ENCODE data around the gene LDHD. TPM values are rescaled to one million over a fixed set of nuclear protein-coding genes. Genes with fewer than 3 reads are reported as not detected.
"Not testable (repeated sequence)": the region's sequence is repeated elsewhere in the genome, so short reads cannot be mapped to it uniquely, and the experiment has no call there.

Gene LDHD
- polyA plus RNA-seq, 4 donors, result 8.7 to 33.8 (median 19.5) TPM

DNA sequence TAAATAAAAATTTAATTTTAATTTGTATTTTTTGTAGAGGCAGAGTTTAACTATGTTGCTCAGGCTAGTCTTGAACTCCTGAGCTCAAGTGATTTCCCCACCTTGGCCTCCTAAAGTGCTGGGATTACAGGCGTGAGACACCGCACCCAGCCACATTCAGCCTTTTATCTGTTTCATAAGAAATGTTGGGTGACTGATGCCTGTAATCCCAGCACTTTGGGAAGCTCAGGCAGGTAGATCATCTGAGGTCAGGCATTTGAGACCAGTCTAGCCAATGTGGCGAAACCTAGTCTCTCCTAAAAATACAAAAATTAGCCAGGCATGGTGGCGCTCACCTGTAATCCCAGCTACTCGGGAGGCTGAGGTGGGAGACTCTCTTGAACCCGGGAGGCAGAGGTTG is 25.7 kb downstream of the LDHD start:
- Histone ChIP-seq H3K36me3 (ENCODE audit: control insufficient read depth in 3 of 3, insufficient read depth in 2 of 3, low read depth in 1 of 3, low read length in 3 of 3) (peaks cover 0 to 23% (median 3%) of the 10 kb centered on the region in 3 donors), H3K4me1 (ENCODE audit: control insufficient read depth in 3 of 3, insufficient read depth in 2 of 3, low read depth in 1 of 3, low read length in 2 of 3) (peaks cover 6 to 14% (median 7%) of the 10 kb centered on the region in 3 donors)
- peak in 1 of 2 donors; percentile 74 for DNase-seq
- not testable (repeated sequence) for H3K27me3 ChIP-seq (ENCODE audit: control insufficient read depth in 3 of 3, insufficient read depth in 3 of 3, low read length in 3 of 3); H3K4me3 ChIP-seq (ENCODE audit: low read depth in 1 of 3, low read length in 3 of 3); H3K27ac ChIP-seq (ENCODE audit: low read depth in 1 of 3, low read length in 2 of 3); H3K9me3 ChIP-seq (ENCODE audit: control insufficient read depth in 2 of 2, insufficient read depth in 1 of 2, low read depth in 1 of 2, low read length in 1 of 2); FAIRE-seq
- 67 to 81% (median 75%) methylated on average over 6 of the region's 6 CpGs for whole genome bisulfite sequencing, 3 donors

DNA sequence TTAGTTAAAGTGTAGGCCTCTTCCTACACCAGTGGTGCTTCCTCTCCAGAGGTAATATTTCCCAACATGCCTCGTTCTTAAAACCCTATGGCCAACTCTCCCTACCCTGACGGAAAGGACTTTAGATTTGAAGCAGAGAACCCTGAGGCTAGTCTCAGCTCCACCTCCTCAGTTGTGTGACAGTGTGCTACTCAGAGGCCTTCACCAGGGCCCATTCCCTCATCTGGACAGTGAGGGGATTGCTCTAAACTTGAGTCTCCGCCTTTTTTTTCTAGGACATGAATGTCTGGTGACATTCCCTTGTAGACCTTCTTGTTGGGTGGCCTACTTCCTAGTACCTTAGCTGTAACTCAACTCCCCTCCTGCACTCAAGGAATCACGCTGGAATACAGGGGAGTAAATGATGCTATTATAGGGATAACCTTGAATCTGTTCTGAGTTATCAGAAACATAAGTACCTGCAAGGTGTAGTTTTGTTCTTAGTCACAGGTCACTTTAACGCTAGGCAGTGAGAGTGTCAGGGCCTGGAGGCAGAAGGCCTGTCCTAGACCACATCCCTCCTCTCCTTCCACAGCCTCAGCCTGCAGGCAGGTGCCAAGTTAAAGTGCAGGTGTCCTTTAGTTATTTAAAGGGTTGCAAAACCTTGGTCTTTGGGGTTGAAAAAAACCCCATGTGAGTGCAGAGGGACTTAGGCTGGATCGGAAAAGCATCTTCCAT is 26.9 kb downstream of the LDHD start:
- WGBS, 3 donors, result 74 to 76% (median 75%) methylated on average over 6 of the region's 6 CpGs
- H3K36me3 ChIP-seq (ENCODE audit: control insufficient read depth in 3 of 3, insufficient read depth in 2 of 3, low read depth in 1 of 3, low read length in 3 of 3), result peaks cover 0 to 10% (median 3%) of the 10 kb centered on the region in 3 donors
- FAIRE-seq, result no peak
- no peak for DNase-seq
- H3K9me3 ChIP-seq (ENCODE audit: control insufficient read depth in 2 of 2, insufficient read depth in 1 of 2, low read depth in 1 of 2, low read length in 1 of 2), result no peaks in the 10 kb centered on the region
- H3K27me3 ChIP-seq (ENCODE audit: control insufficient read depth in 3 of 3, insufficient read depth in 3 of 3, low read length in 3 of 3), result no peaks in the 10 kb centered on the region
- H3K4me1 ChIP-seq (ENCODE audit: control insufficient read depth in 3 of 3, insufficient read depth in 2 of 3, low read depth in 1 of 3, low read length in 2 of 3), result peaks cover 6 to 14% (median 7%) of the 10 kb centered on the region in 3 donors
- no peak overlapping the region for H3K27ac ChIP-seq (ENCODE audit: low read depth in 1 of 3, low read length in 2 of 3)
- H3K4me3 ChIP-seq (ENCODE audit: low read depth in 1 of 3, low read length in 3 of 3), result no peak overlapping the region

- Histone ChIP-seq H3K9me3 (ENCODE audit: control insufficient read depth in 2 of 2, insufficient read depth in 1 of 2, low read depth in 1 of 2, low read length in 1 of 2) (no peaks in the 10 kb centered on the region), H3K27me3 (ENCODE audit: control insufficient read depth in 3 of 3, insufficient read depth in 3 of 3, low read length in 3 of 3) (no peaks in the 10 kb centered on the region), H3K4me1 (ENCODE audit: control insufficient read depth in 3 of 3, insufficient read depth in 2 of 3, low read depth in 1 of 3, low read length in 2 of 3) (peaks cover 6 to 14% (median 7%) of the 10 kb centered on the region in 3 donors), H3K36me3 (ENCODE audit: control insufficient read depth in 3 of 3, insufficient read depth in 2 of 3, low read depth in 1 of 3, low read length in 3 of 3) (peaks cover 0 to 5% (median 0%) of the 10 kb centered on the region in 3 donors), H3K4me3 (ENCODE audit: low read depth in 1 of 3, low read length in 3 of 3) (no peak overlapping the region), H3K27ac (ENCODE audit: low read depth in 1 of 3, low read length in 2 of 3) (no peak overlapping the region)
- FAIRE-seq (no peak), DNase-seq (no peak)
- WGBS, 3 donors, result 84 to 85% (median 85%) methylated on average over 8 of the region's 8 CpGs
Measured at GRCh38 chr16:75088934-75089333, 27.6 kb downstream of the LDHD start.

GRCh38 chr16:75088216-75088615 is 28.4 kb downstream of the LDHD start:
- no peak overlapping the region for H3K27ac ChIP-seq (ENCODE audit: low read depth in 1 of 3, low read length in 2 of 3)
- no peaks in the 10 kb centered on the region for H3K9me3 ChIP-seq (ENCODE audit: control insufficient read depth in 2 of 2, insufficient read depth in 1 of 2, low read depth in 1 of 2, low read length in 1 of 2)
- FAIRE-seq (no peak), DNase-seq (no peak)
- H3K27me3 ChIP-seq (ENCODE audit: control insufficient read depth in 3 of 3, insufficient read depth in 3 of 3, low read length in 3 of 3), result no peaks in the 10 kb centered on the region
- H3K4me1 ChIP-seq (ENCODE audit: control insufficient read depth in 3 of 3, insufficient read depth in 2 of 3, low read depth in 1 of 3, low read length in 2 of 3), result peaks cover 3 to 7% (median 6%) of the 10 kb centered on the region in 3 donors
- no peak overlapping the region for H3K4me3 ChIP-seq (ENCODE audit: low read depth in 1 of 3, low read length in 3 of 3)
- 62 to 68% (median 63%) methylated on average over 3 of the region's 3 CpGs for WGBS, 3 donors
- no peaks in the 10 kb centered on the region for H3K36me3 ChIP-seq (ENCODE audit: control insufficient read depth in 3 of 3, insufficient read depth in 2 of 3, low read depth in 1 of 3, low read length in 3 of 3)

- Histone ChIP-seq H3K27me3 (ENCODE audit: control insufficient read depth in 3 of 3, insufficient read depth in 3 of 3, low read length in 3 of 3) (no peaks in the 10 kb centered on the region), H3K36me3 (ENCODE audit: control insufficient read depth in 3 of 3, insufficient read depth in 2 of 3, low read depth in 1 of 3, low read length in 3 of 3) (no peaks in the 10 kb centered on the region), H3K4me1 (ENCODE audit: control insufficient read depth in 3 of 3, insufficient read depth in 2 of 3, low read depth in 1 of 3, low read length in 2 of 3) (peaks cover under 1 to 6% (median 6%) of the 10 kb centered on the region in 3 donors), H3K9me3 (ENCODE audit: control insufficient read depth in 2 of 2, insufficient read depth in 1 of 2, low read depth in 1 of 2, low read length in 1 of 2) (no peaks in the 10 kb centered on the region), H3K4me3 (ENCODE audit: low read depth in 1 of 3, low read length in 3 of 3) (no peak overlapping the region), H3K27ac (ENCODE audit: low read depth in 1 of 3, low read length in 2 of 3) (peak overlapping the region in 1 of 3 donors; percentile 51)
- WGBS, 3 donors, result 47 to 66% (median 64%) methylated on average over 10 of the region's 10 CpGs
- FAIRE-seq (no peak), DNase-seq (peak; percentile 35 to 38)
Measured at GRCh38 chr16:75087375-75087979, 29.1 kb downstream of the LDHD start.

DNA sequence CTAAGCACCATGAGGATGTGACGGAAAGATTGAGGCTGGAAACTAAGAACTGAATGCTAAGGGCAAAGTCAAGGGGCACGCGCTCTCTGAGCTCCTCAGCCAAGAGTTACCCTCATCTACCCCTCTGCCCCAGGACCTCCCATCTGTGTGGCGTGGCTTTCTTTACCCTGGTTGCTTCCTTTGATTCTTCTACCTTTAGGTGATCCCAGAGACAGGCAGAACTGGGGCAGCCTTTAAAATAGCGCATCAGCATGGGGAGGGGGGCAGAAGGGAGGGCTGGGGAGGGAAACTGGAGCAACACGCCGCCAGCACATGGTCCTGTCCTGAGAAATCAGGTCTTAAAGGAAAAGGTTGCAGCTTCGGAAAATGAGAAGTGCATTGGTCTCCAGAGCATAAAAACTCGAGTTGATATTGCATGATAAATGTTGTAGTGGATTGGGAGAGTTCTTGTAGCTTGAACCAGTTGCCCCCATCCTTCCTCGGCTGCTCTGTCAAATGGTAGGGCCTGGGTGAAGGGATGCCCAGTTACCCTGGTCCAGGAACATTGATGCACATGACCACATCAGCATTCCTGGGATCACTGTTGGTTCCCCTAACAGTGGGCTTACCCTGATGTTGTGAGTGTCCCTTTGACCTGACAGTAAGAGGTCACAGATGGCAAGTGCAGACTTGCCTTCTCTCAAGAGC is 29.7 kb downstream of the LDHD start:
- H3K4me1 ChIP-seq (ENCODE audit: control insufficient read depth in 3 of 3, insufficient read depth in 2 of 3, low read depth in 1 of 3, low read length in 2 of 3), result peaks cover 0 to 6% (median 6%) of the 10 kb centered on the region in 3 donors
- H3K27ac ChIP-seq (ENCODE audit: low read depth in 1 of 3, low read length in 2 of 3), result peak overlapping the region in 1 of 3 donors; percentile 51
- no peaks in the 10 kb centered on the region for H3K27me3 ChIP-seq (ENCODE audit: control insufficient read depth in 3 of 3, insufficient read depth in 3 of 3, low read length in 3 of 3)
- DNase-seq, result no peak
- no peaks in the 10 kb centered on the region for H3K36me3 ChIP-seq (ENCODE audit: control insufficient read depth in 3 of 3, insufficient read depth in 2 of 3, low read depth in 1 of 3, low read length in 3 of 3)
- 83 to 91% (median 87%) methylated on average over 10 of the region's 10 CpGs for WGBS, 3 donors
- no peaks in the 10 kb centered on the region for H3K9me3 ChIP-seq (ENCODE audit: control insufficient read depth in 2 of 2, insufficient read depth in 1 of 2, low read depth in 1 of 2, low read length in 1 of 2)
- FAIRE-seq, result no peak
- no peak overlapping the region for H3K4me3 ChIP-seq (ENCODE audit: low read depth in 1 of 3, low read length in 3 of 3)

- Histone ChIP-seq H3K9me3 (ENCODE audit: control insufficient read depth in 2 of 2, insufficient read depth in 1 of 2, low read depth in 1 of 2, low read length in 1 of 2) (no peaks in the 10 kb centered on the region), H3K27me3 (ENCODE audit: control insufficient read depth in 3 of 3, insufficient read depth in 3 of 3, low read length in 3 of 3) (no peaks in the 10 kb centered on the region), H3K4me3 (ENCODE audit: low read depth in 1 of 3, low read length in 3 of 3) (no peak overlapping the region), H3K4me1 (ENCODE audit: control insufficient read depth in 3 of 3, insufficient read depth in 2 of 3, low read depth in 1 of 3, low read length in 2 of 3) (peaks cover 0 to 6% (median 6%) of the 10 kb centered on the region in 3 donors), H3K27ac (ENCODE audit: low read depth in 1 of 3, low read length in 2 of 3) (no peak overlapping the region), H3K36me3 (ENCODE audit: control insufficient read depth in 3 of 3, insufficient read depth in 2 of 3, low read depth in 1 of 3, low read length in 3 of 3) (no peaks in the 10 kb centered on the region)
- FAIRE-seq (no peak), DNase-seq (no peak)
- 90 to 96% (median 94%) methylated on average over 1 of the region's 1 CpG for WGBS, 3 donors
Measured at GRCh38 chr16:75086281-75086680, 30.3 kb downstream of the LDHD start.

DNA sequence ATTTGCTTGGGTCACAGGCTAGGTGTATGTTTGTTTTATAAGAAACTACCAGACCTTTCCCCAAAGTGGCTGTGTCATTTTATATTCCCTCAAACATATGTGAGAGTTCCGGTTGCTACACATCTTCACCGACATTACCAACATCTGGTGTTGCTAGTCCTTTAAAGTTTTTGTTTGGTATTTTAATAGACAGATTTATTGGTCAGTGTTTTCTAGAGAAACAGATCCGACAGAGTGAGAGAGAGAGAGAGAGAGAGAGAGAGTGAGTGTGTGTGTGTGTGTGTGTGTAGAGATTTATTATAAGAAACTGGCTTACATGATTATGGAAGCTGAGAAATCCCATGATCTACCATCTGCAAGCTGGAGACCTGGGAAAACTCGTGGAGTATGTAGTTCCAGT is 31.0 kb downstream of the LDHD start:
- H3K36me3 ChIP-seq (ENCODE audit: control insufficient read depth in 3 of 3, insufficient read depth in 2 of 3, low read depth in 1 of 3, low read length in 3 of 3), result no peaks in the 10 kb centered on the region
- no peak overlapping the region for H3K27ac ChIP-seq (ENCODE audit: low read depth in 1 of 3, low read length in 2 of 3)
- no peaks in the 10 kb centered on the region for H3K27me3 ChIP-seq (ENCODE audit: control insufficient read depth in 3 of 3, insufficient read depth in 3 of 3, low read length in 3 of 3)
- 89 to 92% (median 90%) methylated on average over 4 of the region's 4 CpGs for WGBS, 3 donors
- no peaks in the 10 kb centered on the region for H3K9me3 ChIP-seq (ENCODE audit: control insufficient read depth in 2 of 2, insufficient read depth in 1 of 2, low read depth in 1 of 2, low read length in 1 of 2)
- no peak for DNase-seq
- no peak for FAIRE-seq
- H3K4me1 ChIP-seq (ENCODE audit: control insufficient read depth in 3 of 3, insufficient read depth in 2 of 3, low read depth in 1 of 3, low read length in 2 of 3), result peaks cover 0 to 6% (median 6%) of the 10 kb centered on the region in 3 donors
- H3K4me3 ChIP-seq (ENCODE audit: low read depth in 1 of 3, low read length in 3 of 3), result no peak overlapping the region

Measured in small intestine (tissue), 7 donors.